K562 (cell line): Measurements from ENCODE around the gene AAK1. TPM values are rescaled to one million over a fixed set of nuclear protein-coding genes. Genes with fewer than 3 reads are reported as not detected.

Experiments
- BHLHE40 ChIP-seq: IDR thresholded peaks from 2 replicates; pipeline ENCODE4 v1.6.1; 2011; ENCODE audit warnings: low read length, improper control_type of control experiment
- EHMT2 ChIP-seq: fragments of 450-650 bp; IDR thresholded peaks from 2 replicates; pipeline ENCODE4 v1.6.1; 2018; ENCODE audit warnings: antibody characterized with exemption
- EP300 ChIP-seq: IDR thresholded peaks from 2 replicates; pipeline ENCODE4 v1.6.1; 2012; ENCODE audit warnings: low read length, improper control_type of control experiment
- FOXP4 ChIP-seq: sonication (generic); formaldehyde crosslinking; IDR thresholded peaks from 2 replicates; pipeline ENCODE4 v1.8.0; 2022; ENCODE audit warnings: mild to moderate bottlenecking, missing genetic modification reagents, borderline replicate concordance
- GTF2F1 ChIP-seq: IDR thresholded peaks from 2 replicates; pipeline ENCODE4 v1.6.1; 2011; ENCODE audit warnings: low read depth, low read length, improper control_type of control experiment
- HDAC8 ChIP-seq: fragments of 450-650 bp; IDR thresholded peaks from 2 replicates; pipeline ENCODE4 v1.6.1; 2016; ENCODE audit warnings: mild to moderate bottlenecking, missing genetic modification characterization, moderate library complexity, missing compliant biosample characterization
- MLX ChIP-seq, 2 experiments: fragments of 450-650 bp in 1 of 2; sonication (generic) in 1 of 2; formaldehyde crosslinking; conservative IDR thresholded peaks; 2 replicates each; pipeline versions ENCODE4 v1.4.0 to v1.8.1; 2020 to 2022; ENCODE audit warnings: mild to moderate bottlenecking in 1 of 2, missing genetic modification reagents in 1 of 2
- PCBP2 ChIP-seq: fragments of 200-400 bp; formaldehyde crosslinking; IDR thresholded peaks from 2 replicates; pipeline ENCODE4 v1.6.1; 2018; ENCODE audit warnings: low read length, low read depth, mild to moderate bottlenecking, moderate library complexity; ENCODE audit not compliant: poor library complexity, severe bottlenecking
- PHTF2 ChIP-seq: fragments of 250-450 bp; sonication (Bioruptor Pico); IDR thresholded peaks from 2 replicates; pipeline ENCODE4 v1.5.0; 2021; ENCODE audit warnings: mild to moderate bottlenecking
- SP1 ChIP-seq: sonication (generic); formaldehyde crosslinking; IDR thresholded peaks from 2 replicates; pipeline ENCODE4 v1.8.1; 2022; ENCODE audit warnings: mild to moderate bottlenecking, missing genetic modification reagents
- SREBF1 ChIP-seq: fragments of 150-350 bp; IDR thresholded peaks from 2 replicates; pipeline ENCODE4 v1.6.1; 2014; ENCODE audit warnings: antibody characterized with exemption, low read depth, low read length, borderline replicate concordance
- ZC3H11A ChIP-seq: IDR thresholded peaks from 2 replicates; pipeline ENCODE4 v1.6.1; 2012; ENCODE audit warnings: low read depth, low read length, improper control_type of control experiment
- ZC3H4 ChIP-seq: sonication (generic); formaldehyde crosslinking; IDR thresholded peaks from 2 replicates; pipeline ENCODE4 v1.9.0; 2021; ENCODE audit warnings: missing genetic modification reagents, borderline replicate concordance
- ZNF197 ChIP-seq: fragments of 200-800 bp; sonication (Bioruptor generic); IDR thresholded peaks from 2 replicates; pipeline ENCODE4 v1.6.1; 2016; ENCODE audit warnings: low read depth, missing genetic modification characterization, missing compliant biosample characterization
- polyA plus RNA-seq, 8 experiments: library from polyadenylated mRNA; depleted of rRNA in 4 of 8; stranded (reverse) in 5 of 8; unstranded in 3 of 8; fragments of >200 nt; fragmentation: Nextera tagmentation in 2 of 8; fragmentation: Illumina TruSeq in 1 of 8; extraction: Ambion mirVana in 2 of 8; extraction: Trizol in 1 of 8; gene quantifications; 2 replicates each; pipeline versions ENCODE4 v1.2.1 to v1.2.3, GENCODE V29; 2011 to 2014; ENCODE audit warnings: inconsistent platforms in 1 of 8, missing spikeins in 1 of 8
- total RNA-seq, 7 experiments: library from RNA; depleted of rRNA in 6 of 7; stranded (reverse); fragments of >200 nt in 6 of 7; fragmentation: Illumina TruSeq in 2 of 7; extraction: Trizol in 2 of 7; gene quantifications; 2 replicates each; pipeline versions ENCODE4 v1.2.1 to v1.2.3, GENCODE V29; 2011 to 2021; ENCODE audit warnings: low replicate concordance in 1 of 7
- TF ChIP-seq, protein P1 (sequence below): conservative IDR thresholded peaks from 2 replicates; pipeline ENCODE4 v1.6.1; 2011; ENCODE audit warnings: low read depth, mild to moderate bottlenecking, low read length; ENCODE audit not compliant: control insufficient read depth

AAK1 gene
- total and polyA plus RNA-seq, 9 of the 15 experiments (the other 6 are each of a cell fraction or from before 2014, with no cell fraction given), result 0.89 to 17.1 (median 6.0) TPM

- TF ChIP-seq ZC3H4 (CRISPR knock-in tag) (peak; percentile 68; the same call in 1 of the 2 replicates), SREBF1 (no peak), SP1 (CRISPR knock-in tag) (peak; percentile 65; the same call in 1 of the 2 replicates), EP300 (peak; percentile 92), PHTF2 (CRISPR knock-in tag) (no peak), FOXP4 (CRISPR knock-in tag) (no peak), HDAC8 (no peak), BHLHE40 (peak; percentile 27; the same call in 1 of the 2 replicates), PCBP2 (no peak), EHMT2 (no peak), ZC3H11A (no peak), MLX (CRISPR knock-in tag; conservative IDR thresholded peaks at IDR 0.05) (no peak), GTF2F1 (no peak), ZNF197 (CRISPR knock-in tag) (no peak)
- TF ChIP-seq, protein P1, sequence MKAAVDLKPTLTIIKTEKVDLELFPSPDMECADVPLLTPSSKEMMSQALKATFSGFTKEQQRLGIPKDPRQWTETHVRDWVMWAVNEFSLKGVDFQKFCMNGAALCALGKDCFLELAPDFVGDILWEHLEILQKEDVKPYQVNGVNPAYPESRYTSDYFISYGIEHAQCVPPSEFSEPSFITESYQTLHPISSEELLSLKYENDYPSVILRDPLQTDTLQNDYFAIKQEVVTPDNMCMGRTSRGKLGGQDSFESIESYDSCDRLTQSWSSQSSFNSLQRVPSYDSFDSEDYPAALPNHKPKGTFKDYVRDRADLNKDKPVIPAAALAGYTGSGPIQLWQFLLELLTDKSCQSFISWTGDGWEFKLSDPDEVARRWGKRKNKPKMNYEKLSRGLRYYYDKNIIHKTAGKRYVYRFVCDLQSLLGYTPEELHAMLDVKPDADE, result no peak
These were observed 584 bp downstream of the AAK1 start (continued) for GRCh38 chr2:69642709-69643601.
